Inferior parietal cortex (tissue), 1 donor: Measurements from ENCODE around the gene ZSCAN9.

Source experiments
- DNase-seq: peaks from one replicate; pipeline ENCODE4 v3.0.0-alpha.2; 2016; ENCODE audit errors: extremely low spot score

The ZSCAN9 gene

DNA sequence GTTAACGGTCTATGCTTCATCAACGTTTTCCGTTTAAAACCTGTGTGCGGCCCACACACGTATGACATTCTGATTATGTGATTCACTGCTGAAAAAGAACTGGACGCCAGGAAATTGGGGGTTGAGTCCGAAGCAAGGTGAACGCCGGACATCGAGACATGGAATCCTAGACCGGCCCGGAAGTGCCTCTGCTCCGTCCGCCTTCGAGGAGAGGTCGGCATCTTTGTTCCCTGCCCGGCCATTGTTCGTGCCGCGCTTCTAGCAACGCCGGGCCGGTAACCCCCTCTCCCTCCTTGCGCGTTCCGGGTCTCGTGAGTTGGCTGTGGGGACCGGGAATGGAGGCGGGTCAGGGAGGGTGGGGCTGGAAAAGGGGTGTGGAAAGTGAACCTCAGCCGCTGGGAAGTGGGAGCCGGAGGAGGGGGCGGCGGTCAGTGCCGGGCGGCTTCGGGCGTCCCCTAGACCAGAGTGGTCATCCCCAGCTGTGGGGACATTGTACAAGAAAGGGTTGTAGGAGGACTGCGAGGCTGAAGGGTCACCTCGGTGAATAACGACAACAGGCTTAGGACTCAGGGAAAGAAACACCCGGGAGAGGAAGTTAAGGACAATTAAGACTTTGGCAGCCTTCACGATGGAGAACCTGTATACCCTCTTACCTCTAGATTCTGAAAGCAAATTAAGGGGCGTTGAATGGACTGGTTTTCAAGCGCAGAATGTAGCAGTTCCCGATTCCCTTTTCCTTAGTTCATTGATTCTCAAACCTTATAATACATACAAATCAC, at the start of gene ZSCAN9:
Gene ZSCAN9, plus strand, starts transcription at position 220 of the 779 bp plus-strand sequence. CDS start 1,810 bp downstream, outside the sequence.
- DNase-seq: peak; percentile 76

- no peak for DNase-seq
These were observed 48.7 kb upstream of the ZSCAN9 start for GRCh38 chr6:28176373-28176772.

GRCh38 chr6:28182255-28182654, 42.8 kb upstream of the ZSCAN9 start:
- DNase-seq: no peak

- DNase-seq: no peak
These were observed 36.7 kb upstream of the ZSCAN9 start for GRCh38 chr6:28188111-28188979.

DNA sequence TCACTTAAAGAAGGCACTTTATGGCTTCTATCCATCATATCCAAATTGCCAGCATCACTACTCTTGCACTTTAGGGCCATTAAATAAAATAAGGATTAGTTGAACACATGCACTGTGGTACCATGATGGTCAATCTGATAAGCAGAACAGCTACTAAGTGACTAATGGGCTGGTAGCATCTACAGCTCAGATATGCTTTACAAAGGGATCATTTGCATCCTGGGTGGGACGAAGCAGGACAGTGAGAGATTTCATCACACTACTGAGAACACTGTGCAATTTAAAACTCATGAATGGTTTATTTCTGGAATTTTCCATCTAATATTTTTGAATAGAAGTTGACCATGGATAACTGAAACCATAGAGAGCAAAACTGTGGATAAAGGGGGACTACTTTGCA, 25.1 kb upstream of the ZSCAN9 start:
- DNase-seq: no peak

- DNase-seq: no peak
These were observed 21.9 kb upstream of the ZSCAN9 start for GRCh38 chr6:28203201-28203600.

- DNase-seq: no peak
These were observed 19.2 kb upstream of the ZSCAN9 start for GRCh38 chr6:28205879-28206278.

DNA sequence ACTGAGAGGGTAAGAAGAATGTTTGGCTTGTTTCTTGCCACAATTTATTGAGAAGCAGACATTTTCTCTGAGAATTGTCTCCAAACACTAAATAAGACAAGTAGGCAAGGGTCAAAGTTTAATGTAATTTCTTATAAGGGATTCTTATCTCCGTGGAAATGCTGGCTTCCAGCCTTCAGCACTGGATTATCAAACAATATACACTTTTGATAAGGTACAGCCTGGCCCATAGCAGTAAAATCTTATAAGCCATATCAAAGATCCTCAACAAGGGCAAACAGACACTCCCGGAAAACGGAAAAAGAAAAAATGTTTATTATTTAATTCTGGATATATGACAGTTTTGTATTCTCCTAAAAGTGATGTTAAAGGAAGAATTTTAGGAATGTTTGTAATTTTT, 18.5 kb upstream of the ZSCAN9 start:
- no peak for DNase-seq

GRCh38 chr6:28206928-28207509, 18.1 kb upstream of the ZSCAN9 start:
- no peak for DNase-seq

GRCh38 chr6:28207510-28208110, 17.5 kb upstream of the ZSCAN9 start:
- DNase-seq: no peak

GRCh38 chr6:28208111-28208659, 16.9 kb upstream of the ZSCAN9 start:
- DNase-seq: no peak

GRCh38 chr6:28209753-28210535, 15.1 kb upstream of the ZSCAN9 start:
- DNase-seq: no peak

DNA sequence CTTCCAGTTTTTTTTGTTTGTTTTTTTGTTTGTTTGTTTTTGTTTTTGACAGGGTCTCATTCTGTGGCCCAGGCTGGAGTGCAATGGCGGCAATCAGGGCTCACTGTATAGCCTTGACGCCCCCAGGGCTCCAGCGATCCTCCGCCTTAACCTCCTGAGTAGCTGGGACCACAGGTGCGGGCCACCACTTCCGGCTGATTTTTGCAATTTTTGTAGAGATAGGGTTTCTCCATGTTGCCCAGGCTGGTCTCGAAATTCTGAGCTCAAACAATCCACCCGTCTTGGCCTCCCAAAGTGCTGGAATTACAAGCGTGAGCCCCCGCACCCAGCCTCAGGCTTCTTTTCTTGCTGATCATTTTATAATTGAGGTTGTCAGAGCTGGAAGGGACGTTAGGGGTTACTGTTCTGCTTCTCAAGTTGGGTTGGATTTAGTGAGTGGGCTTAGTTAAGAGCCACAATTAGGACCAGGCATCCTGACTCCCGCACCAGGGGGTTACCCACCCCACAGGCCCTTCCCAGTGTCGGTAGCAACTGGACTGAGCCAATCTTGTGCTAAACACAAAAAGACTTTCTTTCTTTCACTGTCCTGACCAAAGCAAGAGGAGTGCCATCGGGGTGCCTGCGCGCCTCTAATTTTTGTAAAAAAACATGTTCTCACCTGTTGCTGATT, 13.1 kb upstream of the ZSCAN9 start:
- DNase-seq: no peak

GRCh38 chr6:28212510-28213212, 12.4 kb upstream of the ZSCAN9 start:
- DNase-seq: peak; percentile 54

DNA sequence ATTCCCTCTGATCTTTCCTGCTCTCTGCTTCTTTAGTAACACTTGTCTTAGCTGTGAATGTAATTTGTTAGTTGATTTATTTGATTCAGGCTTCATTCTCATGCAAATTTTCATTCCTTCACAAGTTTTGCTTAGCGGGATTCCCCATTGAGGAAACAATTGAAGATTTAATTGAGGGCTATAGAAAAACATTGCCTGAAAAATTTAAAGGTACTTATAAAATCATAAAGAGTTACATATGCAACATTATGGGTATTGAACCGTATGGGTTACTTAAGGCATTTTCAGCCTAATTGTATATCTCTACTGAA, 11.9 kb upstream of the ZSCAN9 start:
- no peak for DNase-seq

DNA sequence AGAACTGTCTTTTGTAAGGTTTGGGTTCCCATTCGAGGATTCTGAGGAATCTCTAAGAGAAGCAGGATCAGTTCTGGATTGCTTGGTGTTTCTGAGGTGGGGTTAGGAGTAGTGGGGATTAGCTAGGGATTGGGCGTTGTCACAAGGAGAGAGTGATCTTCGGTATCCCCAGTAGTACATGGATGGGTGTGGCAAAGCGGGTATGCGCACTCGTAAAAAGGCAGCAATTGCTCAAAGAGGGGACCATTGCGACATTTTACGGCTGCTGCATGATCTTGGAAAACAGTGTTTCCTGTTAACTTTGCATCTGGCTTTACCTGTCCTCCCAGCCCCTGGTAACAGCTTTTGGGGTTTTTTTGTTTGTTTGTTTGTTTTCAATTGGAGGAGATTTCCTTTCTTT, 9.7 kb upstream of the ZSCAN9 start:
- DNase-seq: no peak

DNA sequence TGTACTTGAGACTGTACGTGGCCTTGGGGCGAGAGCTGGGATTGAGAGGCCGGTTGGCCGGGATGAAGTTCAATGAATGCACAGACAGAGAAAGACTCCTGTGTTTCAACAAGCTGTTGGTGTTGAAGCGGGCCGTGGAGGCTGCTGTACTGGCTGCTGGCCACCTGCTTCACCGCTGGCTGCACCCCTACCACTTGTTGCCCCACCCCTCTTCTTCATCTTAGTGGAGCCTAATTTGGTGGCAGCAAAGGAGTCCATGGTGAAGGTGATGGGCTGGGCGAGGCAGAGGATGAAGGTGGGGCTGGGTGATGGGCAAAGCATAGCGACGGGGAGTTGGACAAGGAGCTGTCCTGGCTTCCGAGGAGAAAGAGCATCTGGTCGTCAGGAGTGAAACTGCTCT, 7.2 kb upstream of the ZSCAN9 start:
- DNase-seq: no peak

- DNase-seq: peak; percentile 52
These were observed 6.5 kb upstream of the ZSCAN9 start for GRCh38 chr6:28218312-28219248.
